Stimulated activated naive CD8-positive, alpha-beta T cell treated with anti-CD3 and anti-CD28 coated beads, Interleukin-15, Interleukin-2, amounts not matched to agents 100 ng/mL and 50 ng/mL, for 24 hours (primary cell): ENCODE measurements around the gene KIAA0232.

Experiments used
- H3K27ac Mint-ChIP-seq: one replicate; pipeline ENCODE4 v1.8.0; 2021; ENCODE audit warnings: mild to moderate bottlenecking, mixed read lengths
- H3K27me3 Mint-ChIP-seq: one replicate; pipeline ENCODE4 v1.8.0; 2021; ENCODE audit warnings: mixed read lengths
- H3K36me3 Mint-ChIP-seq: one replicate; pipeline ENCODE4 v1.8.0; 2021; ENCODE audit warnings: low read depth, mixed read lengths
- H3K4me1 Mint-ChIP-seq: one replicate; pipeline ENCODE4 v1.8.0; 2021; ENCODE audit warnings: low read depth, mixed read lengths
- H3K4me3 Mint-ChIP-seq: one replicate; pipeline ENCODE4 v1.8.0; 2021; ENCODE audit warnings: mild to moderate bottlenecking, mixed read lengths
- H3K9me3 Mint-ChIP-seq: one replicate; pipeline ENCODE4 v1.8.0; 2021; ENCODE audit warnings: mixed read lengths

Gene KIAA0232

GRCh38 chr4:6765703-6766102 lies 16.8 kb upstream of the KIAA0232 start:
- Mint-ChIP-seq H3K9me3 (no peaks in the 10 kb centered on the region), H3K27ac (no peak overlapping the region), H3K36me3 (no peaks in the 10 kb centered on the region), H3K4me3 (no peak overlapping the region), H3K27me3 (no peaks in the 10 kb centered on the region), H3K4me1 (peaks cover 22% of the 10 kb centered on the region)

- Mint-ChIP-seq H3K27ac (no peak overlapping the region), H3K36me3 (no peaks in the 10 kb centered on the region), H3K4me1 (peaks cover 22% of the 10 kb centered on the region), H3K9me3 (no peaks in the 10 kb centered on the region), H3K27me3 (no peaks in the 10 kb centered on the region), H3K4me3 (no peak overlapping the region)
These were observed 15.2 kb upstream of the KIAA0232 start for GRCh38 chr4:6767386-6767747.

GRCh38 chr4:6767748-6768538 lies 14.6 kb upstream of the KIAA0232 start:
- Mint-ChIP-seq H3K9me3 (no peaks in the 10 kb centered on the region), H3K4me3 (no peak overlapping the region), H3K36me3 (no peaks in the 10 kb centered on the region), H3K27me3 (no peaks in the 10 kb centered on the region), H3K4me1 (peaks cover 22% of the 10 kb centered on the region), H3K27ac (no peak overlapping the region)

GRCh38 chr4:6768539-6768905 lies 14.0 kb upstream of the KIAA0232 start:
- H3K36me3 Mint-ChIP-seq = no peaks in the 10 kb centered on the region
- peaks cover 22% of the 10 kb centered on the region for H3K4me1 Mint-ChIP-seq
- no peaks in the 10 kb centered on the region for H3K9me3 Mint-ChIP-seq
- H3K27ac Mint-ChIP-seq = no peak overlapping the region
- peak overlapping the region; percentile 10 for H3K4me3 Mint-ChIP-seq
- no peaks in the 10 kb centered on the region for H3K27me3 Mint-ChIP-seq

GRCh38 chr4:6769233-6769988 lies 13.1 kb upstream of the KIAA0232 start:
- Mint-ChIP-seq H3K4me1 (peaks cover 22% of the 10 kb centered on the region), H3K27ac (no peak overlapping the region), H3K9me3 (no peaks in the 10 kb centered on the region), H3K36me3 (no peaks in the 10 kb centered on the region), H3K4me3 (no peak overlapping the region), H3K27me3 (no peaks in the 10 kb centered on the region)

GRCh38 chr4:6769989-6770420 lies 12.5 kb upstream of the KIAA0232 start:
- Mint-ChIP-seq H3K27me3 (no peaks in the 10 kb centered on the region), H3K9me3 (no peaks in the 10 kb centered on the region), H3K27ac (no peak overlapping the region), H3K4me1 (peaks cover 22% of the 10 kb centered on the region), H3K4me3 (no peak overlapping the region), H3K36me3 (no peaks in the 10 kb centered on the region)

GRCh38 chr4:6770581-6771228 lies 11.8 kb upstream of the KIAA0232 start:
- no peaks in the 10 kb centered on the region for H3K36me3 Mint-ChIP-seq
- H3K27me3 Mint-ChIP-seq = no peaks in the 10 kb centered on the region
- H3K4me1 Mint-ChIP-seq = peaks cover 22% of the 10 kb centered on the region
- no peak overlapping the region for H3K4me3 Mint-ChIP-seq
- H3K27ac Mint-ChIP-seq = no peak overlapping the region
- no peaks in the 10 kb centered on the region for H3K9me3 Mint-ChIP-seq

GRCh38 chr4:6771229-6771671 lies 11.3 kb upstream of the KIAA0232 start:
- H3K9me3 Mint-ChIP-seq = no peaks in the 10 kb centered on the region
- H3K27me3 Mint-ChIP-seq = no peaks in the 10 kb centered on the region
- no peak overlapping the region for H3K27ac Mint-ChIP-seq
- H3K36me3 Mint-ChIP-seq = no peaks in the 10 kb centered on the region
- H3K4me1 Mint-ChIP-seq = peaks cover 18% of the 10 kb centered on the region
- H3K4me3 Mint-ChIP-seq = no peak overlapping the region

GRCh38 chr4:6772223-6772928 lies 10.2 kb upstream of the KIAA0232 start:
- Mint-ChIP-seq H3K27ac (peak overlapping the region; percentile 40), H3K36me3 (no peaks in the 10 kb centered on the region), H3K9me3 (no peaks in the 10 kb centered on the region), H3K27me3 (no peaks in the 10 kb centered on the region), H3K4me1 (peaks cover 24% of the 10 kb centered on the region), H3K4me3 (no peak overlapping the region)

- H3K27ac Mint-ChIP-seq = no peak overlapping the region
- no peaks in the 10 kb centered on the region for H3K36me3 Mint-ChIP-seq
These were observed 9.4 kb upstream of the KIAA0232 start for GRCh38 chr4:6773106-6773505.

GRCh38 chr4:6773616-6774540 lies 8.6 kb upstream of the KIAA0232 start:
- Mint-ChIP-seq H3K27me3 (no peaks in the 10 kb centered on the region), H3K36me3 (no peaks in the 10 kb centered on the region), H3K9me3 (no peaks in the 10 kb centered on the region), H3K27ac (no peak overlapping the region), H3K4me1 (peaks cover 30% of the 10 kb centered on the region), H3K4me3 (no peak overlapping the region)

More at GRCh38 chr4:6773106-6773505, 9.4 kb upstream of the KIAA0232 start:
- Mint-ChIP-seq H3K4me1 (peaks cover 31% of the 10 kb centered on the region), H3K9me3 (no peaks in the 10 kb centered on the region), H3K4me3 (no peak overlapping the region), H3K27me3 (no peaks in the 10 kb centered on the region)

- Mint-ChIP-seq H3K36me3 (no peaks in the 10 kb centered on the region), H3K27me3 (no peaks in the 10 kb centered on the region), H3K27ac (no peak overlapping the region), H3K4me1 (peaks cover 35% of the 10 kb centered on the region), H3K9me3 (no peaks in the 10 kb centered on the region), H3K4me3 (no peak overlapping the region)
These were observed 6.8 kb upstream of the KIAA0232 start for GRCh38 chr4:6775746-6776145.

GRCh38 chr4:6776920-6777635 lies 5.4 kb upstream of the KIAA0232 start:
- Mint-ChIP-seq H3K27me3 (no peaks in the 10 kb centered on the region), H3K9me3 (no peaks in the 10 kb centered on the region), H3K4me1 (peaks cover 46% of the 10 kb centered on the region), H3K27ac (peak overlapping the region; percentile 94), H3K36me3 (no peaks in the 10 kb centered on the region), H3K4me3 (peak overlapping the region; percentile 63)
